GM18873 (cell line): ENCODE data around the gene ATP1B2.
"Not testable (repeated sequence)": the region's sequence is repeated elsewhere in the genome, so short reads cannot be mapped to it uniquely, and the experiment has no call there.

Source experiments
- ATAC-seq: cut with Tn5 transposase; IDR thresholded peaks from one replicate; pipeline ENCODE4 v1.9.1; 2021; ENCODE audit warnings: mild to moderate bottlenecking, moderate library complexity, moderate number of reproducible peaks; ENCODE audit not compliant: unreplicated experiment, low FRiP score

ATP1B2 gene

DNA sequence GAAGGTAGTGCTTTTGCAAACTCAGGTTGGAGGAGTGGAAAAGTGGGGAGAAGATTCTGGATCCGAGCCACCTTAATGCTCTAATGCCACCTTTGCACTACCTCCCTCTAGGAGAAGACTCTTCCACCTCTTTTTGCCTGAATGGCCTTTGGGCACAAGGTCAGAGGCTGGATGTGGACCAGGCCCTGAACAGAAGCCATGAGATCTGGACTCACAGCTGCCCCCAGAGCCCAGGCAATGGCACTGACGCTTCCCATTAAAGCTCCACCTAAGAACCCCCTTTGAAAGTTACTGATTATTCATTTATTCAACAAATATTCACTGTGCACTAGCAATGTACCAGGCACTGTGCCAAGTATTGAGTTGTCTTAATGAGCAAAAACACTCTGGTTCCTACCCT is 17.6 kb upstream of the ATP1B2 start:
- ATAC-seq, result no peak

DNA sequence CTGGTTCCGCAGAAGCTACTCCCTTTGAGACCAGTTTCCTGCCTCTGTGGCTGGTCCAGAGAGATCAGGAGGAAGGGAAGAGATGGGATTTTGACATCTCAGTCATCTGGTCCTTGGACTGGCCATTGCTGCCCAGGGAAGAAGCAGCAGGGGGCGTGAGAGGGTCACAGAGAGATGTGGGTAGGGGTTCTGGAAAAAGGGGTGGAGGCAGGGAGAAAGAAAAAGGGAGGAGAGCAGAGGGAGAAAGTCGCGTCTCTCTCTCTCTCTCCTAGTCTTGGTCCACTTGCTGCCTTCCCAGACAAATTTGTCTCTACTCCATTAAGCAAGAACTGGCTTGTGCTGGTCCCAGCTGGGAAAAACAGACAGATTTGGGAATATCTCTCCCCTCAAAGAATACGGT is 16.3 kb upstream of the ATP1B2 start:
- no peak for ATAC-seq

DNA sequence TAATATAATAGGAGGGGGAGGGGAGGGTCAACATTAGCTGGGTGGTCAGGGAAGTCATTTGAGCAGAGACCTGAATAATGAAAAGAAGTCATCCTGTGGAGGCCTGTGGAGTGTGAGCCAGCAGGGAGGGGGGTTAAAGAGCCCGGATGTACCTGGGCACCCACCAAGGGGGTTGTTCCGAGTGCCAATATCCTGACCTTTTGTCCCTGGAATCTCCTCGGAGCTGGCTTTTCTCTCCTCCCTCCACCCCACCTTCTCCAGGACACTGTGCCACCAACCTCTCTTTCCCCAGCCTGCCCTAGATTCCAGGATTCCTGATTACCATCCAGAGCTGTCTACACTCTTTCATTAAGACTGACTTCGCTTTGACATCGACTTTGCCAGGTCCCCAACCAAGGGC is 14.6 kb upstream of the ATP1B2 start:
- ATAC-seq, result no peak

- ATAC-seq, result no peak
Observed at GRCh38 chr17:7640783-7641182, 9.9 kb upstream of the ATP1B2 start.

GRCh38 chr17:7641635-7642034 is 9.1 kb upstream of the ATP1B2 start:
- not testable (repeated sequence) for ATAC-seq

DNA sequence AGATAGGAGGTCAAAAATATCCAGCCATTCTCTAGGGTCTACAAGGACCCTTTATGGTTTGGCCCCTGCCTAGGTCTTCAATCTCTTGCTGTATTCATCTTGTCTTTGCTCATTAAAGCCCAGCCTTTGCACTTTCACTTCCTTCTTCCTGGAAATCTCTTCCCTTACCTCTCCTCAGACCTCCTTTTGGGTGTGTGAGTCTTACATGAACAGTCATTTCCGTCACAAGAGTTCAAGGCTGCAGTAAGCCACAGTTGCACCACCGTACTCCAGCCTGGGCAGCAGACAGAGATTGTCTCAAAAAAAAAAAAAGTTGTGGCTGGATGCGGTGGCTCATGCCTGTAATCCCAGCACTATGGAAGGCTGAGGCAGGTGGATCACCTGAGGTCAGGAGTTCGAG is 6.0 kb upstream of the ATP1B2 start:
- no peak for ATAC-seq

GRCh38 chr17:7646457-7646856 is 4.3 kb upstream of the ATP1B2 start:
- no peak for ATAC-seq

GRCh38 chr17:7647018-7647417 is 3.7 kb upstream of the ATP1B2 start:
- ATAC-seq, result no peak

DNA sequence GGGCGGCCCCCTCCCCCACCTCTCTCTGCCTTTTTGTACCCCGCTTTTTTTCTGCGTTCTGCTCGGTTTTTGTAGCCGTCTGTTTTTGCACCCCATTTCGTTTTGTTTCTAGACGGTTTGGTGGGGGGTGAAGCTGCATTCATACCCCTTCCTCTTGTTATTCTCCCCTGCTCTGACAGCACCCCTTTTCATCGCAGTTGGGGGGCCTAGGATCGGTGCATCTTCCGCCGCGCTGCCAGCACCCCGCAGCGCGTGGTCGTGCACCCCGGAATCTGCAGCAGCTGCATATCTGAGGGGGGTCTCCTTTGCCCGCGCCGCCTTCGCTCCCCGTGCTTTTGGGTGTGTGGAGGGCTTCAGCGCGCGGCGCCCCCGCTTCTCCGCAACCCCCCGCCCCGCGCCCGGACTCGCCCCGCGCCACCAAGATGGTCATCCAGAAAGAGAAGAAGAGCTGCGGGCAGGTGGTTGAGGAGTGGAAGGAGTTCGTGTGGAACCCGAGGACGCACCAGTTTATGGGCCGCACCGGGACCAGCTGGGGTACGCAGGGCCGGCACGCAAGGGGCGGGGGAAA is 455 bp downstream of the ATP1B2 start:
- ATAC-seq, result no peak

DNA sequence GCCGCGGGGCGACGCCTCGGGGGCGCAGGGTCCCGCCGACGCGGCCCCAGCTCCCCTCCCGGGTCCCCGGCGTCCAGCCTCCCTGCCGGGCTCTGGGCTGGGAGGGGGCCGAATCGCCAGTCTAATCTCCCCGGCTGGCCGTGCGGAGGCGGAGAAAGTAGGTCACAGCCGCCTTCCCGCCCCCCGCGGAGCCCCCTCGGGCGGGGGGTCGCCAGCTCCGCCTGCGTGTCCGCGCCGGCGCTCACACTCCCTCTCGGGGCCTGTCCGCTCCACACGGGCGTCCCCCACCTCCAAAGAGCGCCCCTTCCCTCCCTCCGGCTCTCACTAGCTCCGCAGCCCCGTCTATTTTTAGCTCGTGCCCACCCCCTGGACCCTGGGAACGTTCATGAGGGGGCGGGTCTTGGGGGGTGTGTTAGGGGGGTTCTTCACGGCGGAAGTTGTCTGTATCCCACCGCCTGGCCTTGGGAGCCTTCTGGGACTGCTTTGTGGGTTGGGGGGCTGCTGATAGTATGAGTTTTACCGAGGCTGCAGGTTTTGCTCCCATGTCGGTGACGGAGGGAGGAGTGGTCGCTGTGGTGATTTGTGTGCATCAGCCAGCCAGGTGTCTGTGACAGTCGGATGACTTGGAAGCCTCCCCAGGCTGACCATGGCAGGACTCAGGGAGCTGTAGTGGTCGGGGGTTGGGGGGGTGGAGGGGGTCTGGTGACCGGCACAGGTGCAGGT is 1.1 kb downstream of the ATP1B2 start:
- no peak for ATAC-seq

- ATAC-seq, result no peak
Observed at GRCh38 chr17:7652388-7653356, 1.9 kb downstream of the ATP1B2 start.

DNA sequence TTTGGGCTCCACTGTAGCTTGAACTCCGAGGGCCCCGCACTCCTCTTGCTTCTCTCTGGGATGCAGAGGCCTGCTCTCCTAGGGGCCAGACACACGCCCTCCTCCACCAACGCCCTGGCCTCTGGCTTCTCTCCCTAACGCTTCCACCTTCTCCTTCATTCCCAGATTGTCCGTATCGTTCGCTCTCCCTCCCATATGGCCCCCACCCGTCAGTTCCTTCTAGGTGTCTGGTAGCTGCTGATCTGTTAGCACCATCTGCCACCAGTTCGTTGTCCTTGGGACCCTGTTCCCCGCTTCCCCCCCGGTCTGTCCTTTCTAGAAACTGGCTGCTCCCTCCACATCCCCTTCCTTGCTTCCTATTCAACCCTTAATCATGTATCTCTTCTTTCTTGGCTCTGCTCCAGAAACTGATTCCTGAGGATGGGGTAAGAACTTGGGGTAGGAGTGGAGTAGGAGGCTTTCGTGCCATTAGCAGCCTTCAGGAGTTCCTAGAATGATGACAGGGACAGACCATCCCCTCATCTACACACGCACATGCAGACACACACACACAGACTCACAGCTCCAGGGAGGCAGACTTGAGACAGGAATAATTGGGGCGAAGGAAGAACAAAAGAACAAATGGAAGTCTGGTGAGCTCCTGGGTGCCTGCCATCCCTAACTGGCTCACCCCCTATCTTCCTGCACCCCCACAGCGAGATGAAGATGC is 4.3 kb downstream of the ATP1B2 start:
- no peak for ATAC-seq

DNA sequence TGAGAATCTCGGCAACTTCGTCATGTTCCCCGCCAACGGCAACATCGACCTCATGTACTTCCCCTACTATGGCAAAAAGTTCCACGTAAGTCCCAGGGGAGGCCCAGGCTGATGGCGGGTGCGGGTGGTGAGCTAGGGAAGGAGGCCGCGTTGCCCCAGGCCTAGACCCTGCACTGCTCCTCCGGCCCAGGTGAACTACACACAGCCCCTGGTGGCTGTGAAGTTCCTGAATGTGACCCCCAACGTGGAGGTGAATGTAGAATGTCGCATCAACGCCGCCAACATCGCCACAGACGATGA is 4.8 kb downstream of the ATP1B2 start:
- ATAC-seq, result no peak

- no peak for ATAC-seq
Observed at GRCh38 chr17:7656958-7657609, 6.4 kb downstream of the ATP1B2 start.

DNA sequence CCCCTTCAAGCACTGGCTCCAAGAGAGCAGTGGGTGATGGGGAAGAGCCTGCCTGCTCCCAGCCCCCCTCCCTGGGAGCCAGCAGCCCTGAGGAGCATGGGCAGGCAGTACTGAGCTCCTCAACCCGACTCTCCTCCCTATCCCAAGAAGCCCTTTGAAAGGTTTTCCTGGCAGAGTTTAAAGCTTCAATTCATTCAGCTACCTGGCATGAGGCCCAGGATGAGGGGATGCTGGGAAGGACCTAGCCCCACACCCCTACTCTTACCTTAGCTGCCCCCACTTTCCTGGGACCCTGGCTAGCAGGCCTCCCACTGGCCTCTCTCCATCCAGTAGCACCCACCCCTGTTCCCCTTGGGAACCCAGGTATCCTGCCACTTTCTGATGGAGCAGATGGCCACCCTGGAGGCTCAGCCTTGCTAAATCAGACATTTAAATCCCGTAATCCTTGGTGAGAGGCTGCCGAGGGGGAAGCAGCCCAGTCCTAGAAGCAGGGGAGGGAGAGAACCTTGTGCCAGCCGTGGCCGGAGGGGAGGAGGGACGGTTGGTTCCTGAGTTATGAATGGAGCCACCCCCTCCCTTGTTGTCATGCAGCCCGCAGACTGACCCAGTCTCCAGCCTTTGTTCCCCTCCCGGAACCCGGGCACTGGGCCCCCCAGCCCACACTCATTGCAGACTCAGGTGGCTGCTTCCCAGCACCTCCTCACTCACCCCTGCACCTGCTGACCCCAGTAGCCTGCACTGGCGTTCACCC is 17.1 kb downstream of the ATP1B2 start:
- ATAC-seq, result no peak

GRCh38 chr17:7668482-7668881 is 17.8 kb downstream of the ATP1B2 start:
- ATAC-seq, result no peak

DNA sequence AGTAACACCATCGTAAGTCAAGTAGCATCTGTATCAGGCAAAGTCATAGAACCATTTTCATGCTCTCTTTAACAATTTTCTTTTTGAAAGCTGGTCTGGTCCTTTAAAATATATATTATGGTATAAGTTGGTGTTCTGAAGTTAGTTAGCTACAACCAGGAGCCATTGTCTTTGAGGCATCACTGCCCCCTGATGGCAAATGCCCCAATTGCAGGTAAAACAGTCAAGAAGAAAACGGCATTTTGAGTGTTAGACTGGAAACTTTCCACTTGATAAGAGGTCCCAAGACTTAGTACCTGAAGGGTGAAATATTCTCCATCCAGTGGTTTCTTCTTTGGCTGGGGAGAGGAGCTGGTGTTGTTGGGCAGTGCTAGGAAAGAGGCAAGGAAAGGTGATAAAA is 22.5 kb downstream of the ATP1B2 start:
- no peak for ATAC-seq

DNA sequence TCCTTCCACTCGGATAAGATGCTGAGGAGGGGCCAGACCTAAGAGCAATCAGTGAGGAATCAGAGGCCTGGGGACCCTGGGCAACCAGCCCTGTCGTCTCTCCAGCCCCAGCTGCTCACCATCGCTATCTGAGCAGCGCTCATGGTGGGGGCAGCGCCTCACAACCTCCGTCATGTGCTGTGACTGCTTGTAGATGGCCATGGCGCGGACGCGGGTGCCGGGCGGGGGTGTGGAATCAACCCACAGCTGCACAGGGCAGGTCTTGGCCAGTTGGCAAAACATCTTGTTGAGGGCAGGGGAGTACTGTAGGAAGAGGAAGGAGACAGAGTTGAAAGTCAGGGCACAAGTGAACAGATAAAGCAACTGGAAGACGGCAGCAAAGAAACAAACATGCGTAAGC is 24.2 kb downstream of the ATP1B2 start:
- no peak for ATAC-seq

GRCh38 chr17:7676533-7676932 is 25.8 kb downstream of the ATP1B2 start:
- ATAC-seq, result no peak
